SK-N-SH (cell line): Measurements from ENCODE around the gene SEZ6. TPM values are rescaled to one million over a fixed set of nuclear protein-coding genes. Genes with fewer than 3 reads are reported as not detected.

Experiments used
- CTCF ChIA-PET: fragments of 300-600, 350-600 bp; formaldehyde crosslinking; extraction: SDS; loops from one replicate; lab custom pipeline; 2021; lab: Yijun Ruan, JAX
- POLR2A ChIA-PET: fragments of 350-600 bp; sonication (Branson Sonifier 250); formaldehyde crosslinking; extraction: SDS; loops from one replicate; lab custom pipeline; 2020; ENCODE audit warnings: antibody characterized with exemption, inconsistent platforms; lab: Yijun Ruan, JAX
- DNase-seq: peaks from one replicate; pipeline ENCODE4 v3.0.0; 2012
- H2AFZ ChIP-seq: fragments of 200-600 bp; sonication (generic); 2 replicates; pipeline ENCODE4 v1.8.1; 2016; ENCODE audit warnings: antibody characterized with exemption, mild to moderate bottlenecking, low read depth
- H3F3A ChIP-seq: fragments of 200-600 bp; sonication (generic); replicated peaks from 2 replicates; pipeline ENCODE3; 2016; ENCODE audit warnings: antibody characterized with exemption, mild to moderate bottlenecking; ENCODE audit not compliant: insufficient read depth
- H3K27ac ChIP-seq, 2 experiments: fragments of 200-500 bp in 1 of 2; fragments of 200-600 bp in 1 of 2; sonication (Bioruptor generic) in 1 of 2; sonication (generic), shearing (Covaris generic) in 1 of 2; 2 replicates each; pipeline versions ENCODE4 v1.5.1 to v1.6.1; 2014 to 2016; ENCODE audit warnings: low read depth in 2 of 2, inconsistent platforms in 1 of 2, low read length in 1 of 2, mild to moderate bottlenecking in 1 of 2, mixed read lengths in 1 of 2
- H3K27me3 ChIP-seq: fragments of 200-600 bp; sonication (generic), shearing (Covaris generic); 2 replicates; pipeline ENCODE4 v1.6.1; 2016; ENCODE audit warnings: mixed run types; ENCODE audit not compliant: insufficient read depth
- H3K36me3 ChIP-seq, 2 experiments: fragments of 200-500 bp in 1 of 2; fragments of 200-600 bp in 1 of 2; sonication (Bioruptor generic) in 1 of 2; sonication (generic) in 1 of 2; replicated peaks in 1 of 2; 2 replicates each; pipeline versions ENCODE3 to v1.5.1; 2014 to 2016; ENCODE audit warnings: low read length in 1 of 2, mild to moderate bottlenecking in 1 of 2; ENCODE audit not compliant: insufficient read depth in 2 of 2, control insufficient read depth in 1 of 2
- H3K4me1 ChIP-seq, 2 experiments: fragments of 200-500 bp in 1 of 2; fragments of 200-600 bp in 1 of 2; sonication (Bioruptor generic) in 1 of 2; sonication (generic), shearing (Covaris generic) in 1 of 2; 2 replicates each; pipeline versions ENCODE4 v1.5.1 to v1.6.1; 2014 to 2016; ENCODE audit warnings: low read depth in 1 of 2, low read length in 1 of 2, mixed run types in 1 of 2; ENCODE audit not compliant: insufficient read depth in 2 of 2, control insufficient read depth in 1 of 2
- H3K4me2 ChIP-seq: fragments of 200-600 bp; sonication (generic), shearing (Covaris generic); 2 replicates; pipeline ENCODE4 v1.6.1; 2017; ENCODE audit warnings: mixed run types
- H3K4me3 ChIP-seq, 2 experiments: fragments of 200-500 bp in 1 of 2; fragments of 200-600 bp in 1 of 2; sonication (Bioruptor generic) in 1 of 2; sonication (generic), shearing (Covaris generic) in 1 of 2; 2 replicates each; pipeline versions ENCODE4 v1.5.1 to v1.8.1; 2014 to 2016; ENCODE audit warnings: low read depth in 2 of 2, inconsistent platforms in 1 of 2, low read length in 1 of 2, mild to moderate bottlenecking in 1 of 2, mixed read lengths in 1 of 2, moderate library complexity in 1 of 2
- H3K79me2 ChIP-seq: fragments of 200-600 bp; sonication (generic); 2 replicates; pipeline ENCODE4 v1.8.1; 2017; ENCODE audit warnings: mild to moderate bottlenecking; ENCODE audit not compliant: insufficient read depth
- H3K9ac ChIP-seq: fragments of 200-600 bp; sonication (generic); 2 replicates; pipeline ENCODE4 v1.6.1; 2017; ENCODE audit warnings: mixed run types
- H3K9me2 ChIP-seq: fragments of 200-600 bp; sonication (generic); 2 replicates; pipeline ENCODE4 v1.6.1; 2017; ENCODE audit warnings: mixed run types
- H3K9me3 ChIP-seq: fragments of 200-600 bp; sonication (generic); 2 replicates; pipeline ENCODE4 v1.6.1; 2017; ENCODE audit warnings: mixed run types, mild to moderate bottlenecking, moderate library complexity
- H4K20me1 ChIP-seq: fragments of 200-600 bp; sonication (generic); 2 replicates; pipeline ENCODE4 v1.6.1; 2017; ENCODE audit warnings: mild to moderate bottlenecking, mixed run types; ENCODE audit not compliant: insufficient read depth
- CHD2 ChIP-seq: fragments of 150-350 bp; IDR thresholded peaks from 2 replicates; pipeline ENCODE4 v1.6.1; 2018; ENCODE audit warnings: low read length; ENCODE audit not compliant: partially characterized antibody
- EP300 ChIP-seq, 2 experiments: IDR thresholded peaks; 2 replicates each; pipeline versions ENCODE4 v1.4.0 to v1.6.1; 2012; ENCODE audit warnings: borderline replicate concordance in 1 of 2, low read depth in 1 of 2, low read length in 1 of 2
- FOXM1 ChIP-seq: IDR thresholded peaks from 2 replicates; pipeline ENCODE4 v1.4.0; 2012; ENCODE audit warnings: low read depth, mild to moderate bottlenecking
- GATA2 ChIP-seq: sonication (generic); formaldehyde crosslinking; IDR thresholded peaks from 2 replicates; pipeline ENCODE4 v1.5.0; 2020; ENCODE audit warnings: mild to moderate bottlenecking, missing genetic modification reagents
- MAX ChIP-seq: IDR thresholded peaks from 2 replicates; pipeline ENCODE4 v1.4.0; 2012; ENCODE audit warnings: low read depth
- MEF2A ChIP-seq: IDR thresholded peaks from 2 replicates; pipeline ENCODE4 v1.4.0; 2012; ENCODE audit warnings: low read depth, borderline replicate concordance
- POLR2AphosphoS5 ChIP-seq: IDR thresholded peaks from 2 replicates; pipeline ENCODE4 v1.6.1; 2012; ENCODE audit warnings: low read depth, low read length
- RAD21 ChIP-seq: IDR thresholded peaks from 2 replicates; pipeline ENCODE4 v1.6.1; 2012; ENCODE audit warnings: mild to moderate bottlenecking, low read length
- RCOR1 ChIP-seq: fragments of 150-350 bp; IDR thresholded peaks from 2 replicates; pipeline ENCODE4 v1.6.1; 2017; ENCODE audit warnings: antibody characterized with exemption, low read length
- REST ChIP-seq: IDR thresholded peaks from 2 replicates; pipeline ENCODE4 v1.6.1; 2012; ENCODE audit warnings: mild to moderate bottlenecking, low read depth, low read length, moderate library complexity
- SMC3 ChIP-seq: IDR thresholded peaks from 2 replicates; pipeline ENCODE4 v1.6.1; 2012; ENCODE audit warnings: low read depth, low read length, improper control_type of control experiment
- TAF1 ChIP-seq: IDR thresholded peaks from 2 replicates; pipeline ENCODE4 v1.6.1; 2012; ENCODE audit warnings: low read depth, mild to moderate bottlenecking, low read length, moderate library complexity, borderline replicate concordance
- TCF12 ChIP-seq: IDR thresholded peaks from 2 replicates; pipeline ENCODE4 v1.4.0; 2012
- TEAD4 ChIP-seq: IDR thresholded peaks from 2 replicates; pipeline ENCODE4 v1.4.0; 2012; ENCODE audit warnings: mild to moderate bottlenecking, borderline replicate concordance; ENCODE audit not compliant: insufficient read depth
- USF2 ChIP-seq: fragments of 150-350 bp; IDR thresholded peaks from 2 replicates; pipeline ENCODE4 v1.6.1; 2017; ENCODE audit warnings: antibody characterized with exemption, low read length, low read depth, borderline replicate concordance
- ZBTB33 ChIP-seq: IDR thresholded peaks from 2 replicates; pipeline ENCODE4 v1.4.0; 2012; ENCODE audit warnings: low read depth, borderline replicate concordance
- WGBS: methylation state at CpG from one replicate; pipeline ENCODE4 v1.1.6; 2017; ENCODE audit warnings: low lambda C conversion rate; 5-methylcytosine and 5-hydroxymethylcytosine counted together
- polyA plus RNA-seq, 3 experiments: library from polyadenylated mRNA; depleted of rRNA; stranded (reverse); fragments of >200 nt; gene quantifications; 2 replicates each; pipeline ENCODE4 v1.2.3, GENCODE V29; 2012

Gene SEZ6
- polyA plus RNA-seq, 1 of the 3 experiments (the other 2 are of a cell fraction) = 0.12 TPM

GRCh38 chr17:28948342-28948741 lies 57.5 kb downstream of the SEZ6 start (continued):
- TF ChIP-seq ZBTB33 (no peak), TEAD4 (no peak), TAF1 (no peak), USF2 (no peak), GATA2 (CRISPR knock-in tag) (no peak), RCOR1 (no peak)

GRCh38 chr17:28947639-28948038 lies 58.2 kb downstream of the SEZ6 start:
- no peak for DNase-seq
- Histone ChIP-seq H3K9me2 (no peaks in the 10 kb centered on the region), H2AFZ (no peak overlapping the region)
- CTCF ChIA-PET = interaction anchor here (0.7 to 3.3 kb wide), 4 partner anchors 35 to 221 kb away, joined by 3 to 20 read pairs (median 7); partner anchors contain the start of gene TLCD1
- TF ChIP-seq TEAD4 (no peak), GATA2 (CRISPR knock-in tag) (no peak), FOXM1 (no peak), MAX (no peak), RAD21 (no peak), CHD2 (no peak), MEF2A (no peak)
- TF ChIP-seq, all 33 proteins: peak for 0
- Histone ChIP-seq H3K4me3 (peak overlapping the region in 1 of 2 experiments; percentile 83; a peak in 2 of 4 replicates), H3K4me1 (peaks cover 13 to 20% of the 10 kb centered on the region in 2 experiments; a peak in 3 of 4 replicates), H3K4me2 (peak overlapping the region; percentile 87), H3K79me2 (peaks cover 80% of the 10 kb centered on the region), H3K27ac (peak overlapping the region; percentile 88 to 99; a peak in 3 of 4 replicates), H3K36me3 (peaks cover 14 to 23% of the 10 kb centered on the region in 2 experiments), H3K9me3 (no peaks in the 10 kb centered on the region), H3K9ac (peak overlapping the region; percentile 90), H3F3A (peaks cover 49% of the 10 kb centered on the region), H4K20me1 (peaks cover 16% of the 10 kb centered on the region), H3K27me3 (no peaks in the 10 kb centered on the region)
- POLR2A ChIA-PET = no interaction called here
- WGBS = 78% methylated on average over 3 of the region's 3 CpGs

GRCh38 chr17:28946239-28946638 lies 59.6 kb downstream of the SEZ6 start:
- CTCF ChIA-PET = interaction anchor here (0.6 to 2.2 kb wide), 5 partner anchors 9 to 220 kb away, joined by 3 to 8 read pairs (median 3); partner anchors contain the start of gene FLOT2
- no peak for TF ChIP-seq POLR2AphosphoS5
- TF ChIP-seq REST = no peak
- peak in 1 of 2 experiments; percentile 55; a peak in 1 of 4 replicates for TF ChIP-seq EP300 (IDR thresholded peaks at IDR 0.05; ENCODE audit: borderline replicate concordance in 1 of 2, low read depth in 1 of 2, low read length in 1 of 2)
- peak; percentile 59 for TF ChIP-seq TCF12
- no peak for TF ChIP-seq USF2
- no peak for TF ChIP-seq SMC3

More at GRCh38 chr17:28946239-28946638, 59.6 kb downstream of the SEZ6 start:
- no peaks in the 10 kb centered on the region for H3K27me3 ChIP-seq
- POLR2A ChIA-PET = no interaction called here
- H3K4me3 ChIP-seq = no peak overlapping the region
- peaks cover 20 to 25% of the 10 kb centered on the region in 2 experiments for H3K36me3 ChIP-seq
- 46% methylated on average over 4 of the region's 4 CpGs for WGBS
- H3K4me1 ChIP-seq = peaks cover 12 to 20% of the 10 kb centered on the region in 2 experiments; a peak in 3 of 4 replicates
- no peaks in the 10 kb centered on the region for H3K9me3 ChIP-seq
- H3K9ac ChIP-seq = peak overlapping the region; percentile 90
- H2AFZ ChIP-seq = no peak overlapping the region
- H3K27ac ChIP-seq = peak overlapping the region in 1 of 2 experiments; percentile 99; a peak in 2 of 4 replicates
- H3F3A ChIP-seq = peaks cover 45% of the 10 kb centered on the region
- H3K4me2 ChIP-seq = peak overlapping the region; percentile 87
- no peaks in the 10 kb centered on the region for H3K9me2 ChIP-seq
- peaks cover 94% of the 10 kb centered on the region for H3K79me2 ChIP-seq
- H4K20me1 ChIP-seq = peaks cover 28% of the 10 kb centered on the region
- DNase-seq = no peak
